Activated CD8-positive, alpha-beta memory T cell treated with anti-CD3 and anti-CD28 coated beads for 36 hours (primary cell): ENCODE data around the gene RIBC1. TPM values are rescaled to one million over a fixed set of nuclear protein-coding genes. Genes with fewer than 3 reads are reported as not detected.
"Not testable (repeated sequence)": the region's sequence is repeated elsewhere in the genome, so short reads cannot be mapped to it uniquely, and the experiment has no call there.

Experiments used
- CTCF ChIA-PET: fragments of 350-600 bp; sonication (Branson Sonifier 250); formaldehyde crosslinking; loops from one replicate; lab custom pipeline; 2021; ENCODE audit warnings: antibody characterized with exemption; lab: Charles Lee
- POLR2A ChIA-PET: fragments of 350-600 bp; sonication (Branson Sonifier 250); formaldehyde crosslinking; loops from one replicate; lab custom pipeline; 2021; ENCODE audit warnings: antibody characterized with exemption; lab: Charles Lee
- total RNA-seq, 2 experiments: library from RNA; stranded (reverse); gene quantifications; one replicate each; pipeline ENCODE4 v1.2.3, GENCODE V29; 2021

The RIBC1 gene
- total RNA-seq, 2 experiments from 2014 or later: 0.65 to 0.89 TPM

DNA sequence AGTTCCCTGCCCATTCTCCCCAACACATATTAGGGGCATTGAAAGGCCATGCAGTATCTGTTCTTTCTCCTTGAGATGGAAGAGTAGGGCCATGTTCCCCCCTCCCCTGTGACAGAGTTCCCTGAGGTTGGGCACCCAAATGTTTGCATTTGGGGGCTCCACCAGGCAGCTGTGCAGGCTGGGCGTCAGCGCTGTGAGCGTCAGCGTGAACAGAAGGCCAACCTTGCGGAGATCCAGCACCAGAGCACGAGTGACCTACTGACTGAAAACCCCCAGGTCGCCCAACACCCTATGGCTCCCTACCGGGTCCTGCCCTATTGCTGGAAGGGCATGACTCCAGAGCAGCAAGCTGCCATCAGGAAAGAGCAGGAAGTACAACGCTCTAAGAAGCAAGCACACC is 7.6 kb downstream of the RIBC1 start:
- POLR2A ChIA-PET: no interaction called here
- CTCF ChIA-PET: no interaction called here

DNA sequence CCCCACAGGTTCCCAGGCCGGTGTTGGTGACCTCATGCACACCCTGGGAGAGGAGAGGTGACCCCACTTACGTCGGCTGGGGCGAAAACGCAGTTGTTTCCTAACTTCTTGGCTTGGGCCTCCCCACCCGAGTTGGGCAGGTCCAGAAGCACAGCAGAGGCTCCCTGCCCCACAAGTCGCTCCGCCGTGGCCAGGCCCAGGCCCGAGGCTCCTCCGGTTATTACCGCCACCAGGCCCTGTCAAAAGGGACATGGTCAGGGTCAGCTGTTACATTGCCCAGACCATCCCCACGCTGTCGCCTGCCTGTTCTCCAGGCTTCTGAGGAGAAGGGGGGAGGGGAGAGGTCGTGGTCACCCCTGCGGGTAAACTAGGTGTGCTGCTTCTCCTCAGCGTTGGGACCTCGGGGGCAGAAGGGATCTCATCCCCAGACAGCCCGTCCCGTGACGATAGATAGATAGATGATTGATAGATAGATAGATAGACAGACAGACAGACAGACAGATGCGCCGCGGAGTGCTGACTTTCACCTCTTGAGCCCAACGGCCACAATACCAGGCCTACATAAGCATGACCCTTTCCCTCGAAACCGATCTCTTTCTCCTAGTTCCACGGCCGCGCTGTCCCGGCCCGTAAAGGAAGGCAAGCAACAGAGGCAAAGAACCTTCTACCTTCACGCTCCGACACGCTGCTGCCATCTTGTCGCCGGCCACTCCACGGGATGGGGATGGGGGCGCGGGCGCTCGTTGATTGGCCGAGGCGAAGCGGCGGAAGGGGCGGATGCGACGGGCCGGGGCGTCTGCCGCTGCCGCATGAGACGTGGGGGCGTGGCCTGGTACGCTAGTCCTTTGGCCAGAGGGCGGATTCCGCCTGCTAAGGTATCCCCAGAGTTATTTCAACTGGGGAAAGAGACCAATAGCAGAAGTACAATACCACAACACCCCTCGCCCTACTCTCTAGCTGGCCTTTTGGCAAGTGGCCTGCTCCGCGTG is 11.3 kb downstream of the RIBC1 start, which contains the start of gene HSD17B10:
Gene HSD17B10 (minus strand): TSS at position 720 of the 989 bp plus-strand sequence. CDS start 25 bp downstream, at position 695.
- CTCF ChIA-PET: interaction anchor here (0.6 kb wide), 1 partner anchor 9 kb away, joined by 3 read pairs; no protein-coding TSS in a partner anchor
- POLR2A ChIA-PET: no interaction called here

DNA sequence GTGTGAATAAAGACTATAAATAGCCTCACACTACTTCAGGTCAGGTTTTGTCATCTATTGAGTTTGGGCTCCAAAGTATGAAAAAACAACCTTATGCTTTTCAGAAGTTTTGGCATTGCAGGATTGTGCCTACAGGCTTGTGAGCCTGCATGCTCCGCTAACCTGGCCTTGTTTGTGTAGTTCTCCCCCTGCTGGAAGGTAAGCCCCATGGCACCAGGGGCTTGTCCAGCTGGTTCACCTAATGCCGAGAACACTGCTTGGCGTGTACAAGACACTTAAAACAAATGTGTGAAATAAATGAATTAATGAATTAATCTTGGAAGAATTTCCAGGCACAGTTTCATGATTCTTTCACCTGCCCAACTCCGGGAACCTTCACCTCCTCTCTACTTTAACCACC is 13.3 kb downstream of the RIBC1 start:
- CTCF ChIA-PET: interaction anchor here (1.2 kb wide), 1 partner anchor 16 kb away, joined by 3 read pairs; no protein-coding TSS in a partner anchor
- POLR2A ChIA-PET: interaction anchor here (2.2 kb wide), 1 partner anchor 14 kb away, joined by 14 read pairs; the partner anchor contains the start of genes RIBC1 and SMC1A

DNA sequence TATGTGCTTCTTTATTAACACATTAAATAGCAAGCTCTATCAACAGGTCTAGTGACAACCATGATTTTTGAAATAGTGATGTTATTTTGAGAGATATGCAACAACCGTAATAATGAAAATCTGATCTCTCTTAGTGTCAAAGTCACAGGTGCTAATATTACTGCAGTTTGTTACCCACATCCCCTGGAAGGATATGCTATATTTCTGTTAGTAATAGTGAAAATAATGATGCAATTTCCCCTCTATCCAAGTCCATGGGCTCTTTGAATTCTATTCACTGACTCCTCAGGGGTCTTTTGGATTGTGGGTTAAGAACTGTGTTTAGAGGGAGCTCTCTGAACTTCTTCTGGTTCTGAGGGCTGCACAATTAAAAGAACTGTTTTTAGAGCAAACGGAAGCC is 14.5 kb downstream of the RIBC1 start:
- POLR2A ChIA-PET: interaction anchor here (2.2 kb wide), 1 partner anchor 15 kb away, joined by 14 read pairs; the partner anchor contains the start of genes RIBC1 and SMC1A
- CTCF ChIA-PET: interaction anchor here (1.2 kb wide), 1 partner anchor 17 kb away, joined by 3 read pairs; no protein-coding TSS in a partner anchor

DNA sequence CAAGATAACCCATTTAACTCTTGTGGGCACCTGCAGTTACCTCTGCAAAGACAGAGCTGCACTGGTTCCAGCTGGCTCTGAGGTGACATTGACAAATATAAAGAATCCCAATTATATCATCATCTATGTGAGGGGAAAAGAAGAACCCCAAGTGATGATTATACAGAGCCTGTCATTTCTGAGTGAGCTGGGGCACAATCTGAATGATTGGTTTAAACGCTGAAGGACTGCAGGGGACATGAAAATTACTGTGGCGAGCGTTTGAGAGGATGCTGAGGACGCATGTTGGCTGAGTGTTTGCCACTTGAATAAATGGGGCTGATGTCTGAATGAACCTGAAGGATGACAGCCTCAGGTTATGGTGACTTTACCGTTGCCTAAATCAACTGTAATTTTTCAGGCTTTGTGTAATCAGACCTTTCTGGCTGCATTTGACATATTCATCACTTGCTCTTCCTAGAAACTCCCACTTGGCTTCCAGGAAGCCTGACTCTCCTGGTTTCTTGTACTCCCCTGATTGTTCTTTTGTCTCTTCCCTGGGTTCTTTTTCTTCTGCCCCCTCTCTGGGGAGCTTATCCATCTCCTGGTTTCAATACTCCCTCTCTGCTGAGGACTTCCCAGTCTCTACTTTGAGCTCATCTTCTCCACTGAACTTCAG is 15.6 kb downstream of the RIBC1 start:
- ChIA-PET POLR2A (interaction anchor here (0.5 to 1.1 kb wide), 2 partner anchors 16 to 129 kb away, joined by 3 to 4 read pairs; partner anchors contain the start of genes RIBC1 and SMC1A), CTCF (no interaction called here)

DNA sequence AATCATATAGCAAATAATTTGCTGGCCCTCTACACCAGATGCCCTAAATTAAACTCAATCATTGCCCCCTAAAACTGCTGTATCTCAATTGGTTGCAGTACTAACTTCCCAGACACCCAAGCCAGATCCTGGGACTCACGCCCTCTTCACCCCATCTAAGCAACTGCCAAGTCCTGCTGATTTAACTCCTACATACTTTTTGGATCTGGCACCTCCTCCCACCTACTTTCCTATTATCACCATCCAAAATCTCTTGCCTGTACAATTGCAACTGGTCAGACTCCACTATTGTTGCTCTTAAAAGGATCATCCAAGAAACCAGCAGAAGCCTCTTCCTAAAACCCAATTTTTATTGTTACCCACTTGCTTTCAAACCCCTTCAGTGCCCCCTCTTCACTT is 16.2 kb downstream of the RIBC1 start:
- CTCF ChIA-PET: no interaction called here
- POLR2A ChIA-PET: interaction anchor here (0.5 to 1.1 kb wide), 2 partner anchors 16 to 130 kb away, joined by 3 to 4 read pairs; partner anchors contain the start of genes RIBC1 and SMC1A

DNA sequence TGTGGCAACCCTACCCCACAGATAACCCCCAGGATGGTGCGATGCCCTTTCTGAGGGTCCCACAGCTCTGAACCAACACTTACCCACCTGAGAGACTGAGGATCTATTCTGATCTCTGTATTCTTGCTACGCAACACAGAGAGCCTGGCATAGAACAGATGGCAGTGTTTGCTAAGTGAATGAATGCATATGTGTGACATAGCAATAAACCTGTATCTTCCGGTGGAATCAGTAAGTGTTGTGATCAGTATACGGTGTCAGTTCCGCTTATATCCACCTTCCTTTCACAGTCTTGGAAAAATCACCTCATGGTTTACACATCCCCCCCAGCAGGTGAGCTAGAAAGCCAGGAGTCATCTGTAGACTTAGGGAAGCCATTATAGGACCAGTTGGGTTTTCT is 17.4 kb downstream of the RIBC1 start:
- POLR2A ChIA-PET: no interaction called here

DNA sequence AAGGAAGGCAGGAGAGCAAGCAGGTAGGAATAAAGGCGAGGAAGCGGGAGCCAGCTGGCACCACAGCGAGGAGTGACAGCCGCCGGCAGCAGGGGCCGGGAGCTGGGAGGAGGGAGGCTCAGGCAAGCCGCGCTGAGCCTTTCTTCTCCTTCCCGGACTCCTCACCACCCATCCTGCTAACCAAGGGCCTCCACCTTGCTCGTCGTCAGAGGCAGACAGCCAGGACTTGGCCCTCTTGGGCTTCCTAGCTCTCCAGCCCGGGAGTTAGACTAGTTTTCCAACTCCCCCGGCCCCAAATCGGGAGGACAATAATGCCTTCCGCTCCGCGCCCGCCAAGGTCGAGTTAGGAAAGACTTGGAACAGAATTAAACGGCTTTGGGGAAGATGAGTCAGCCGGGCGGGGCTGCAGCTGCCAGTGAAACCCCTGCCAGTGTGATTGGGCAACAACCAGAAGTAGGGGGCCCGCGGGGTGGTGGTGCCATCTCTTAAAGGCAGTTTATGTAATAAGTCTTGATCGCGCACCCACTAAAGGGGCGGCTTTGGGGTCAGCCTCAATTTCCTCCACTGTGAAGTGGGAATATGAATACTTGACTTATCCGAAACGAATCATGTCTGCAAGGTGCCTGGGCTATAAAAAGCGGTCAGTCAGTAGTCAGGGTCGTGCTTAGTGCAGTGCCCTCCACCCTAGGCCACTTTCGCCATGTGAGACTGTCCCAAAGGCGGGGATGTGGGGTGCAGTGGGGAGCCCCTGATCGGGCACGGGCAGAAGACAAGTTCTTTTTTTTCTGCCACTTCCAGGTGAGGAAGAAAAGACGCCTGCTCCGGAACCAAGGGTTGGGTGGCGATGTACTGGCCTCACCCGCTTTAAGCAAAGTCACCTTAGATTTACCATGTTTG is 18.2 kb downstream of the RIBC1 start:
- ChIA-PET POLR2A (no interaction called here), CTCF (interaction anchor here (0.7 to 1.0 kb wide), 2 partner anchors 16 to 128 kb away, joined by 3 to 4 read pairs; no protein-coding TSS in a partner anchor)

More for the DNA sequence above, 17.4 kb downstream of the RIBC1 start:
- CTCF ChIA-PET: no interaction called here

DNA sequence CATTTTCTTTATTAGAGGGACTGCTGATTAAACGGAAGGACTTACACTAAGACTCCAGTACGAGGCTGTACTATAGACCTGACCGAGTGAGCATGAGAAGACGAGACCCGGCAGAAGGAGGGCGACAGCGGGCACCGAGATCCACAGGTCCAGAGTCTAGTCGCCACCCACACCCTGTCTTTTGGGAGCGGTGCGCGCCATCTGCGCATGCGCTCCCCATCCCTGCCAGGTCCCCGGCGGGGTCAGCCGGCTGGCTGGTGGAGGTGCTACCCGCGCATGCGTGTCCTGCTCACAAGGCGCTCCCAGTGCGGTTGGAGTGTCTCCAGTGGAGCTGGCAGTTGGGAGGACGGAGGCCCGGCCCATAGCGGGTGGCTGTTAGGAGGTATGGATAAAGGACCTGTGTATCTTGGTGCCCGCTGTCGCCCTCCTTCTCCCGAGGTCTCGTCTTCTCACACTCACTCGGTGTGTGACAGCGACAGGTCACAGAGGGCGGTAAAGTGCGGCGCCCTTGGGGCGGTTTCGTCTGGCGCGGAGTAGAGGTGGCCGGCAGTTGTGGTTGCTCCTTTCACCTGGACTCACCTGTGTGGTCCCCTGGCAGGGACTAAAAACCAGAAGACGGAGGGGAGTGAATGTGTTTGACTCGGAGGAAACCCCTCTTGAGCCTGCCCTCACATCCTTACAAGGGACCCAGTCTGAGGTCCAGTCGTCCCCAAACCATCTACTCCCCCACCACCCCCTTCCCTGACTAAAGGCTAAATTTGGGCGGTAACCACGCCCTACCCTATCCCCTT is 19.1 kb downstream of the RIBC1 start:
- ChIA-PET POLR2A (no interaction called here), CTCF (interaction anchor here (0.7 to 0.9 kb wide), 2 partner anchors 17 to 124 kb away, joined by 4 read pairs; no protein-coding TSS in a partner anchor)

DNA sequence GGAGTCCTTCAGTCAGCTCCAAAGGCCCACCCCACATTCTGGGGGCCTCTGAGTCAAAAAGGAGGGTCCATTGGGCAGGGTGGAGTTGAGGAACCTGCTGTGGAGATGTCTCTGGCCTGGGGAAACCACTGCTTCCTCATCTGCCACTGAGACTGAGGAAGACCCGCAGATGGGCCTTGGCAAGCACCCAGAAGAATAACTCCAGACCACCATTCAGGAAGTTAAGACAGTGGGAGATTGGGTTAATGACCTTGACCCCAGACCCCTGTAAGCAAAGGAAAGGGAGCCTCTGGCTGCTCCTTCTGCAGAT is 19.6 kb downstream of the RIBC1 start:
- POLR2A ChIA-PET: no interaction called here
- CTCF ChIA-PET: interaction anchor here (0.7 to 0.9 kb wide), 2 partner anchors 9 to 124 kb away, joined by 3 to 4 read pairs; no protein-coding TSS in a partner anchor

DNA sequence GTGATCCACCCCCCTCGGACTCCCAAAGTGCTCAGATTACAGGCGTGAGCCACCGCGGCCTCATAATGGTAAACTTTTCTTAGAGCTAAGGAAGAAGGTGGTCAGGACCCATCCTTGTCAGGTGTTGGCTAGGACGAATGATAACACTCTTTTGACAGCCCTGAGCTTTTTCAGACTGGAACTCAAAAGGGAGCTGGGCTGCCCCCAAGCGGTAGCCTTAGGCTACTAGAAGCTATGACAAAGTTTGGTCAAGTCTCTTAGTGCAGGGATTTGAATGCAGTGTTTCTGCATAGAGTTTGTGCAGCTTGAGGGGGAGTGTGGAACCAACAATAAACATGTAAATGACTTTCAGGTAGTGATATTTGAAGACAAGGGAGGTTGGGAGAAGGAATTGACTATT is 23.3 kb downstream of the RIBC1 start:
- POLR2A ChIA-PET: no interaction called here
- CTCF ChIA-PET: interaction anchor here (0.6 to 2.3 kb wide), 2 partner anchors 127 to 139 kb away, joined by 3 to 23 read pairs; no protein-coding TSS in a partner anchor

DNA sequence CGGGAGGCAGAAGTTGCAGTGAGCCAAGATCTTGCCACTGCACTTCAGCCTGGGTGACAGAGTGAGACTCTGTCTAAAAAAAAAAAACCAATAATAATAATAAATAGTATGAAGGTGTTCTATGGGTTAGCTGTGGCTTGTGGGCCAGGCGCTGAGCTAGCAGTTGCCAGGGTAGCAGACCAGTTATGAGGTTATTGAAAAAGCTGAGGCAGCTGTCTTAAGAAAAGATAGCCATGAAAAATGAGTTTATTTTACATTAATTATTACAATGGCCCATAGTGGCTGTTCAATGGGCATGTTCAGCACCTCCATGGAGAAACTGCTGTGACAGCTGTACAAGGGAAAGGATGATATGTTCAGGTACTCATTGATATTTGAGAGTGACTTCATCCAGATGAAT is 24.8 kb downstream of the RIBC1 start:
- CTCF ChIA-PET: no interaction called here
- POLR2A ChIA-PET: interaction anchor here (0.5 kb wide), 1 partner anchor 473 kb away, joined by 5 read pairs; no protein-coding TSS in a partner anchor

DNA sequence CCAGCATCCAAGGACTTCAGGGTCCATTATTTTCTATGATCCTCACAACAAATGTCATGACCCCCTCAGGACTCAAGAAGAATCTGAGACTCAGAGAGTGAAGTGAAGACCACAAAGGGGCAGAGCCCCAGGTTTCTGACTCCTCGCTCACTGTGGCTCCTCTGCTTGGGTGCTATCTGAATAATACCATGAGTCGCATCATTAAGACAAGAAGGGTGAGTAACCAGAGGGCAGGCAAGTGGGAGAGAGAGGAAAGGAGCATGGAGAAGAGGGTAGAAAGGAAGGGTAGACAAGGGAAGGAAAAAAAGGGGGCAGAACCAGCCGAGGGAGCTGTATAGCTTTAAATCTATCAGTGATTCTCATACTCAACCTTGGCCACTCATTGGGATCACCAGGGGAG is 27.0 kb downstream of the RIBC1 start:
- ChIA-PET POLR2A (no interaction called here), CTCF (no interaction called here)

DNA sequence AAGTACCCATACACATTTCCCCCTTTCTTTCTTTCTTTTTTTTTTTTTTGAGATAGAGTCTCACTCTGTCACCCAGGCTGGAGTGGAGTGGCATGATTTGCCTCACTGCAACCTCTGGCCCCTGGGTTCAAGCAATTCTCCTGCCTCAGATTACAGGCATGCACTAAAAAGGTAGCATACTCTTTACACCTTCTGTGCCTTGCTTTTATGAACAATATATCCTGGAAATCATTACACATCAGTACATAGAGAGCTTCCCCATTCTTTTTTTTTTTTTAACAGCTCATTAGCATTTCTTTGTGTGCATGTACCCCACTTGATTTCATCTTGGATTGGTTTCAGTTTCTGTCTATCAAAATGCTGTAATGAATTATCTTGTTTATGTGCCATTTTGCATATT is 30.1 kb downstream of the RIBC1 start:
- ChIA-PET POLR2A (no interaction called here), CTCF (no interaction called here)

DNA sequence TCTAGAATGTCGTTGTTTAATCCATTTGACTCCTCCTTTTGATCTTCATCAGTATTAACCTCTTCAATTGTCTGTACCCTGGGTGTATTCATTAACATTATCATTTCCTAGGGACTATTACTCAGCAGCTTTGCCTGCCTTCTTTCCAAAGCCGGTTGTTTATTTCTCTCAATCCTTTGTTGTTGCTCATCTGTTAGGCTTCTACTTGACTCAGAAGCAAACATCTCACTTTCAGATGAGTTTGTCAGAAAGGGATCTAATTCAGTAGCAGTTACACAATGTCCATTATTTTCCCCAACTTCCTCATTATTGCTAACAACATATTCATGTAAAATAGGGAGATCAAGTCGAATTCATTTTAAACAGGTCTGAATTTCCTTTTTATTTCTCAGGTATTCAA is 33.6 kb downstream of the RIBC1 start:
- ChIA-PET CTCF (interaction anchor here (1.1 kb wide), 1 partner anchor 143 kb away, joined by 3 read pairs; no protein-coding TSS in a partner anchor), POLR2A (no interaction called here)

DNA sequence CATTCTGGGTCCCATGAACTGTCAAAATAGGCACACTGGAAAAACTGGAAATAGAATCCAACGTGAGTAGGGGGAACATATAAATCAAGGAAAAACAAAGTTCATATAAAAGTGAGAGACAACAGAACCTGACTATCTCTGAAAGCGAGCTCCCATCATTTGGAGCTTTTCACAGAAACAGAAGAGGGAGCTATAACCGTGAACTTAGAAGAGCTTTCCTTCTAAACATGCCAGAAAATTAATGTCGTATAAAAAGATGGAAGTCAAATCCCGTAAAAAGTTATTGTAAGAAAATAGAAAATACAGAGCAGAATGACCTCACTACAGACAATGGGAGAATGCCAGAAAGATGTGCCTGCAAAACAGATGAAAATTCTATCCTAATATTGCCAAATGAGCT is 35.4 kb downstream of the RIBC1 start:
- CTCF ChIA-PET: no interaction called here

DNA sequence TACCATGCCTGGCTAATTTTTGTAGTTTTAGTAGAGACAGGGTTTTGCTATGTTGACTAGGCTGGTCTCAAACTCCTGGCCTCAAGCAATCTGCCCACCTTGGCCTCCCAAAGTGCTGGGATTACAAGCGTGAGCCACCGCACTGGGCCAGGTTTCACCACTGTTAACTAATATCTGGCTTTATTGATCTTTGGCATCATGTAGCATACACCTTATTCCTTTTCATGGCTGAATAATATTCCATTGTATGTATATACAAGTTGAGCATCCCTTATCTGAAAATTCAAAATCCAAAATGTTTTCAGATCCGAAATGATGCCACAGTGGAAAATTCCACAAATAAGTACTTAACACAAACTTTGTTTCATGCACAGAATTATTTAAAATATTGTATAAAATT is 46.0 kb downstream of the RIBC1 start:
- CTCF ChIA-PET, POLR2A ChIA-PET: not testable (repeated sequence)

More for the DNA sequence above, 35.4 kb downstream of the RIBC1 start:
- POLR2A ChIA-PET: no interaction called here

DNA sequence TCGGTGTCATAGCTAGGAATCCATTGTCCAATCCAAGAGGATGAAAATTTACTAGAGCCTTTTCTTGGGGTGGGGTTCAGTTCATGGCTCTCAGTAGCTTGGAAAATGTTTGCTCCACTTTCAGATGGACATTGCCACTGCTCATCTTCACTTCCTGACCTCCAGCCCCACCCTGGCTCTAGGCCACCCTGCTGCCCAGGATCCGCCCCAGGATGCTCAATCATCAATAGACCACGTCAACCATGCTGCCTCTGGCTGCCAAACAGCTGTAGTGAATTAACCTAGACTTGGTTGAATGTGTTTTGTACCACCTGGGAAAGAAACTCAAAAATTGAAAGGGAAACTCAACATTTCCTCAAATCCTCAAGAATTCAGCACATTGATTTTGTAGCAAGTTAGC is 48.7 kb downstream of the RIBC1 start:
- POLR2A ChIA-PET: no interaction called here
- CTCF ChIA-PET: no interaction called here
